ENCODE data around the gene PDE7B. TPM values are rescaled to one million over a fixed set of nuclear protein-coding genes. Genes with fewer than 3 reads are reported as not detected.

PDE7B gene
- total RNA-seq, 1 donor from 2014 or later = 5.7 TPM

DNA sequence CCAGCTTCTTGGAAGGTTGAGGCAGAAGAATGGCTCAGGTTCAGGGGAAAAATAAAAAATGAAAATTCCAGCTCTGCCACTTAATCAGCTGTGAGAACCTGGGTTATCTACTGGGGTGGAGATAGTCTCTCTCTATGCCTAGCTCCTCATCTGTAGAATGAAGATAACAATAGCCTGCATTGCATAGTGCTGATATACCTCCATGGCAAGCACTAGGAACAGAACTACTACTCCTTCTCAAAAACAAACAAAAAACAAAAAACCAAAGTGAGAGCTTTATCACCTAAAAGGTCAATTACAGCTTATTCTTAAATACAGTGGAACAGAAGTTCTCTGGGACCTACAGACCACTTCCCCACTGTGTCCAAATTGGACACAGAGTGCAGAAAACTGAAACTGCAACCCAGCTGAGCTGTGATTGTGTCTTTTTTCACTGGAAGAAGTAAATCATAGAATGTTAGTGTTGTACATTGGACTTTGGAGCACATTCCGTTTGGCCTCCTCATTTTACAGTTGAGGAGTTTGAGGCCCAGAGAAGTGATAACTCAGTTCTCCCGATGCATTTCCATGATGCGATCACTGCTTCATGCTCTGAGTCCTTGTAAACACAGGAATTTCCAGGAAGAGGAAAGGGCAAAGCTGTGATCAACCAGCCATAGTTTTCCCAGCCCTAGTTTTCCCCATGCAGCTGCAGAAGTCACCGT lies 375.3 kb downstream of the PDE7B start:
- no peak for DNase-seq (ENCODE audit: low spot score)

DNA sequence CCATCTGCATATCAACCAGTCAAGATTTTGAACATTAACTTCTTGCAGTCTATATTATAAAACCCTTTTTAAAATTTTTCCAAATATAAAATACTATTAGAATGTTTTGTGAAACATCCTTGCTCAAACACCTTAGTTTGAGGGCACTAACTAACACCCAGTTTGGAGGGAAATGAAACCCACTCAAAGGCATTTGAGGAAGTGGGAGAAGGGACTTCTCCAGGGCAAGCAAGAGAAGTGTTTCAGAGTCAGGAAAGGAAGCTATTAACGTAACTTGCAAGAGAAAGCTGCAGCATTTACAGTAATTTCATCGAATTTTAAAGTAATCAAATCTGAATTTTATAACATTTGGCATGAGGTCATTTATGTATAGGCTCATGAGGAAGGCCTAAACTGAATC lies 377.3 kb downstream of the PDE7B start:
- no peak for DNase-seq (ENCODE audit: low spot score)

DNA sequence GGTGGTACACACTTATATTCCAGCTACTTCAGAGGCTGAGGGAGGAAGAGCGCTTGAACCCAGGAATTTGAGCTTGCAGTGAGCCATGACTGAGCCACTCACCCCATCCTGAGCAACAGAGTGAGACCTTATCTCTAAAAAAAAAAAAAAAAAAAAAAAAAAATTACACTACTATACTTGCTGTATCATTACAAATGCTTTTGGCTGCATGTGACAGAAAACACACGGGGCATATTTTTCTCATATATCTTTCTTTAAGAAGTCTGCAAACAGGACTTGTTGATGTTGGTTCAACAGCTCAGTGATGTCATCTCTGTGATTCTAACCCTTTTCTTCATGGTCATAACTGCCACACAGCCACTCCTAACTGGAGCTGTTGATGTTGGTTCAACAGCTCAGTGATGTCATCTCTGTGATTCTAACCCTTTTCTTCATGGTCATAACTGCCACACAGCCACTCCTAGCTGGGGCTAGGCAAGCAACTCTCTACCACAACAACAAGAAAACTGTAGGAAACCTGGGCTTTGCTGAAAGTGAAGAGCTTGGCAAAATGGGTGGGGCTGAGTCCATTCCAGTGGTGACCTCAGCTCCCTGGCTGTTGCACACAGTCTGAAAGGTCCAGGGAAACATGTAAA lies 378.8 kb downstream of the PDE7B start:
- no peak for DNase-seq (ENCODE audit: low spot score)

DNA sequence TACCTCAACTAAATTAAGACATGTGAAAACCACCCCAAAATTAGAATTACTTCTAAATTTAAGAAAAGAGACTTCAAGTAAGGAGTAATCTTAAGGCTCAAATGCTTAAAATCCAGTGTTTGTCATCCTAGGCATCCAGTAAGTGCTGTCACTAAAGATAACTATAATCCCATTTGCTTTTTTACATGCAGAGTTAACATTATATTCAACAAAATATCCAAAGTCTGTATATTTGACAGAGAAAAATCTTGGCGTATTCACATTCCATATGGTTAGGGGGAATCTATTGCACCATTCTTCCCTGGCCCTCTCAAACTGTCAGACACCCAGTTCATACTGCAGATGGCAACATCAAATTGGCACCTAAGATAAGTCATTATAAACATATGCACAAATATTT lies 381.2 kb downstream of the PDE7B start:
- DNase-seq (ENCODE audit: low spot score) = no peak

DNA sequence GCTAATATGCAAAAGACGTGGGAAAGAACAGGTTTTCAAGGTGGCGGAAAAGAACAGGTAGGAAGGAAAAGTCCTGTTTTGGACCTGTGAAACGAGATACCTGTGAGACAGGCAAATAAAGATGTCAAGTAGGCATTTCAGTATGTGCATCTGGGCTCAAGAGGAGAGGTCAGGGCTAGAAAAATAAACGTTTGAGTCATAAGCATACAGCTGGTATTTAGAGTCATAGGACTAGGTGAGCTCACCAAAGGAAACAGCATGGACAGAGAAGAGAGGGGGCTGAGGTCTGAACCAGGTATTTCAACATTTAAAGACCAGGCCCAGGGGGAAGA lies 383.7 kb downstream of the PDE7B start:
- DNase-seq (ENCODE audit: low spot score) = no peak

DNA sequence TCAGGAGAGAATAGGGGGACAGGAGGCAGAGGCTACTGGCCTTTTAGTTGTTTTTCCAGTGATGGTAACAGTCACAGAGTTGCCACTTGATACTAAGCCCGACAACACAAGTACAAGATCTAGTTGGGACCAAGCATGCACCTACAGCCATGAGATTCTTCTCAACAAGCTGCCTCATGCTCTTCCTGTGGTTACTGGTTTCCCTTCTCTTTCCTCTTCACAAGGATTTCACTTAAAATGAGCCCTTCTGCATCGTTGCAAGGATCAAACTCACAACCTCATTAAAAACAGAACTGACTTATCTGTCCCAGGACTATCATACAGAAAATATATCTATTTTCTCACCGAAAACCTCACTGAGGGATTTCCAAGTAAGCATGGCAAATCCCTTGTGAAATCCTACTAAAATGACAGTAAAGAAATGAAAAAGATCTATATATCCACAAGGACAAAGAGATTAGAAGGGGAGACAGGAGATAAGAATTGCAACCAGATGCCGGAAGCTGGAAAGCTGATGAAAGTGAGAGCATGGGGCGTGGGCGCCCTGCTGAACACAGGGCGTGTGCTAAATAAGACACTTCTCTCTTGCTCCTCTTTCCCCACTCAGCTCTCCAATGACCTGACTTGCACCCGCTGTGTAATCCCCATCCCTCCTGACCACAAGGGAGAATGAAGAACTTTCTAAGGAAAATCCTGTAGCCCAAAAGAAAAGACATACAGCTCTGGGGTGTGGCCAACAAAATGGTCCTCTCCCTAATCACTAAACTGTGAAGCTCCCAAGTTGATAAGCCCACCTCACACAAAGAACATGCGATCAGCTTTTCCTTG lies 385.2 kb downstream of the PDE7B start:
- no peak for DNase-seq (ENCODE audit: low spot score)

DNA sequence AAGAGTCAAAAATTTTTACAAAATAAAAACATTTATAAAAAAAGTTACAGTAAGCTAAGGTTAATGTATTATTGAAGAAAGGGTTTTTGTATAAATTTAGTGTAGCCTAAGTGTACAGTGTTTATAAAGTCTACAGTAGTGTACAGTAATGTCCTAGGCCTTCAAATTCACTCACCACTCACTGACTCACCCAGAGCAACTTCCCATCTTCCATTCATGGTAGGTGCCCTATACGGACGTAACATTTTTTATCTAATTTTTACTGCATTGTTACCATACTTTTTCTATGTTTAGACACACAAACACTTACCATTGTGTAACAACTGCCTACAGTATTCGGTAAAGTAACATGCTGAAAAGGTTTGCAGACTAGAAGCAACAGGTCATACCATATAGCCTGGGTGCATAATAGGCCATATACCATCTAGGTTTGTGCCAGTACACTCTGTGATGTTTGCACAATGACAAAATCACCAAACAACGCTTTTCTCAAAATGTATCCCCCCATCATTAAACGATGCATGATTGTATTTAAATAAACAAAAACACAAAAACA lies 392.6 kb downstream of the PDE7B start:
- no peak for DNase-seq (ENCODE audit: low spot score)

All from mucosa of gallbladder (tissue), 1 donor.